ENCODE results near the gene SRRM3. TPM values are rescaled to one million over a fixed set of nuclear protein-coding genes. Genes with fewer than 3 reads are reported as not detected.

Gene SRRM3
- total RNA-seq, 1 experiment from 2014 or later = 12.7 TPM

DNA sequence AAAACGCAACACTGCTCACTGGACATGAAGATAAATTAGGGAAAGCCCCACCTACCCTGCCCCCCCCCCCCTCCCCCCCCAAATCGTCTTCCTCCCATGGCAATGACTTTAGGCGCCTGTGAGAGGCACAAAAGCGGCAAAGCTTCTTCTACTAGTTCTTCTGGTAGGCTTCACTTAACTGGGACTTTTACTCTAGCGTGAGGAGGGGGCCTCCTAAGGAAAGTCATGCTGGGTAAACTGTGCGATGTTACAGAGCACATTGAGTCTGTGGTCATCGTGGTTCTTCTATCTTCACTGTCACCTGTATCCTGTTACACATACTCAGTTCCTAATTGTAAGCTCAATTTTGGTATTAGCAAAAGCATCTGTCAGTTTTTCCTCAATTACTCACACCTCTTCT, 125.9 kb downstream of the SRRM3 start:
- ChIA-PET RAD21 (ENCODE audit: low non-redundant PET in 1 of 2, low total read pairs in 2 of 2, uncharacterized antibody in 2 of 2, unreplicated experiment in 2 of 2) (no interaction called here), POLR2A (interaction anchor here (1.0 to 1.2 kb wide), 2 partner anchors 10 to 24 kb away, joined by 3 to 4 read pairs; no protein-coding TSS in a partner anchor), CTCF (no interaction called here)
- no peaks in the 10 kb centered on the region for H3K4me1 ChIP-seq (ENCODE audit: control insufficient read depth in 1 of 2, insufficient read depth in 2 of 2, low read length in 2 of 2)
- H2AFZ ChIP-seq (ENCODE audit: low read depth, low read length, poor library complexity, severe bottlenecking) = no peak overlapping the region
- H3K9ac ChIP-seq (ENCODE audit: low read length) = no peak overlapping the region
- H3K4me3 ChIP-seq (replicated peaks in 1 of 2; ENCODE audit: low read depth in 1 of 2, low read length in 2 of 2) = no peak overlapping the region
- H3K36me3 ChIP-seq (ENCODE audit: control insufficient read depth in 1 of 2, insufficient read depth in 2 of 2, low read length in 2 of 2) = peaks cover 31 to 47% of the 10 kb centered on the region in 2 experiments
- H3K9me2 ChIP-seq (ENCODE audit: insufficient read depth) = no peaks in the 10 kb centered on the region
- ATAC-seq = no peak
- no peaks in the 10 kb centered on the region for H3K27me3 ChIP-seq (ENCODE audit: insufficient read depth, low read length)
- intact Hi-C loops (cut with micrococcal nuclease) = no loop called here
- H3K9me3 ChIP-seq (ENCODE audit: control insufficient read depth in 1 of 2, insufficient read depth in 1 of 2, low read depth in 1 of 2, low read length in 2 of 2) = no peaks in the 10 kb centered on the region
- no peak for DNase-seq (ENCODE audit: low read depth, low spot score)
- no peak overlapping the region for H3K27ac ChIP-seq (ENCODE audit: low read depth, low read length)
- no peak overlapping the region for H3K4me2 ChIP-seq (ENCODE audit: low read length)
- peaks cover 29% of the 10 kb centered on the region; the same call in 1 of the 2 replicates for H4K20me1 ChIP-seq (ENCODE audit: insufficient read depth)
- TF ChIP-seq ZNF274 (IDR thresholded peaks at IDR 0.05; ENCODE audit: low read depth, low read length) = no peak
- TF ChIP-seq, protein P1, sequence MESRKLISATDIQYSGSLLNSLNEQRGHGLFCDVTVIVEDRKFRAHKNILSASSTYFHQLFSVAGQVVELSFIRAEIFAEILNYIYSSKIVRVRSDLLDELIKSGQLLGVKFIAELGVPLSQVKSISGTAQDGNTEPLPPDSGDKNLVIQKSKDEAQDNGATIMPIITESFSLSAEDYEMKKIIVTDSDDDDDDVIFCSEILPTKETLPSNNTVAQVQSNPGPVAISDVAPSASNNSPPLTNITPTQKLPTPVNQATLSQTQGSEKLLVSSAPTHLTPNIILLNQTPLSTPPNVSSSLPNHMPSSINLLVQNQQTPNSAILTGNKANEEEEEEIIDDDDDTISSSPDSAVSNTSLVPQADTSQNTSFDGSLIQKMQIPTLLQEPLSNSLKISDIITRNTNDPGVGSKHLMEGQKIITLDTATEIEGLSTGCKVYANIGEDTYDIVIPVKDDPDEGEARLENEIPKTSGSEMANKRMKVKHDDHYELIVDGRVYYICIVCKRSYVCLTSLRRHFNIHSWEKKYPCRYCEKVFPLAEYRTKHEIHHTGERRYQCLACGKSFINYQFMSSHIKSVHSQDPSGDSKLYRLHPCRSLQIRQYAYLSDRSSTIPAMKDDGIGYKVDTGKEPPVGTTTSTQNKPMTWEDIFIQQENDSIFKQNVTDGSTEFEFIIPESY (IDR thresholded peaks at IDR 0.05; ENCODE audit: extremely low read depth, insufficient replicate concordance, low read length) = no peak
- TF ChIP-seq CBX3 (IDR thresholded peaks at IDR 0.05; ENCODE audit: low read depth) = no peak
- TF ChIP-seq SP1 (IDR thresholded peaks at IDR 0.05; ENCODE audit: low read depth) = no peak
- TF ChIP-seq EGR1 (IDR thresholded peaks at IDR 0.05; ENCODE audit: low read depth) = no peak
- TF ChIP-seq YY1 (IDR thresholded peaks at IDR 0.05; ENCODE audit: extremely low read depth, insufficient replicate concordance, low read depth, low read length) = no peak
- TF ChIP-seq RAD21 (IDR thresholded peaks at IDR 0.05; ENCODE audit: low read depth) = no peak
- TF ChIP-seq EZH2 (IDR thresholded peaks at IDR 0.05) = no peak
- TF ChIP-seq EZH2phosphoT487 (IDR thresholded peaks at IDR 0.05; ENCODE audit: borderline replicate concordance) = no peak
- TF ChIP-seq SRF (IDR thresholded peaks at IDR 0.05; ENCODE audit: low read depth) = no peak
- TF ChIP-seq, protein P2, sequence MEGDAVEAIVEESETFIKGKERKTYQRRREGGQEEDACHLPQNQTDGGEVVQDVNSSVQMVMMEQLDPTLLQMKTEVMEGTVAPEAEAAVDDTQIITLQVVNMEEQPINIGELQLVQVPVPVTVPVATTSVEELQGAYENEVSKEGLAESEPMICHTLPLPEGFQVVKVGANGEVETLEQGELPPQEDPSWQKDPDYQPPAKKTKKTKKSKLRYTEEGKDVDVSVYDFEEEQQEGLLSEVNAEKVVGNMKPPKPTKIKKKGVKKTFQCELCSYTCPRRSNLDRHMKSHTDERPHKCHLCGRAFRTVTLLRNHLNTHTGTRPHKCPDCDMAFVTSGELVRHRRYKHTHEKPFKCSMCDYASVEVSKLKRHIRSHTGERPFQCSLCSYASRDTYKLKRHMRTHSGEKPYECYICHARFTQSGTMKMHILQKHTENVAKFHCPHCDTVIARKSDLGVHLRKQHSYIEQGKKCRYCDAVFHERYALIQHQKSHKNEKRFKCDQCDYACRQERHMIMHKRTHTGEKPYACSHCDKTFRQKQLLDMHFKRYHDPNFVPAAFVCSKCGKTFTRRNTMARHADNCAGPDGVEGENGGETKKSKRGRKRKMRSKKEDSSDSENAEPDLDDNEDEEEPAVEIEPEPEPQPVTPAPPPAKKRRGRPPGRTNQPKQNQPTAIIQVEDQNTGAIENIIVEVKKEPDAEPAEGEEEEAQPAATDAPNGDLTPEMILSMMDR (IDR thresholded peaks at IDR 0.05 in 2 of 3, conservative IDR thresholded peaks at IDR 0.05 in 1 of 3; ENCODE audit: borderline replicate concordance in 1 of 3, insufficient read depth in 1 of 3, low read depth in 2 of 3, low read length in 2 of 3) = no peak
- no peak for TF ChIP-seq ELF1 (IDR thresholded peaks at IDR 0.05; ENCODE audit: borderline replicate concordance, low read depth)
- TF ChIP-seq, protein P3, sequence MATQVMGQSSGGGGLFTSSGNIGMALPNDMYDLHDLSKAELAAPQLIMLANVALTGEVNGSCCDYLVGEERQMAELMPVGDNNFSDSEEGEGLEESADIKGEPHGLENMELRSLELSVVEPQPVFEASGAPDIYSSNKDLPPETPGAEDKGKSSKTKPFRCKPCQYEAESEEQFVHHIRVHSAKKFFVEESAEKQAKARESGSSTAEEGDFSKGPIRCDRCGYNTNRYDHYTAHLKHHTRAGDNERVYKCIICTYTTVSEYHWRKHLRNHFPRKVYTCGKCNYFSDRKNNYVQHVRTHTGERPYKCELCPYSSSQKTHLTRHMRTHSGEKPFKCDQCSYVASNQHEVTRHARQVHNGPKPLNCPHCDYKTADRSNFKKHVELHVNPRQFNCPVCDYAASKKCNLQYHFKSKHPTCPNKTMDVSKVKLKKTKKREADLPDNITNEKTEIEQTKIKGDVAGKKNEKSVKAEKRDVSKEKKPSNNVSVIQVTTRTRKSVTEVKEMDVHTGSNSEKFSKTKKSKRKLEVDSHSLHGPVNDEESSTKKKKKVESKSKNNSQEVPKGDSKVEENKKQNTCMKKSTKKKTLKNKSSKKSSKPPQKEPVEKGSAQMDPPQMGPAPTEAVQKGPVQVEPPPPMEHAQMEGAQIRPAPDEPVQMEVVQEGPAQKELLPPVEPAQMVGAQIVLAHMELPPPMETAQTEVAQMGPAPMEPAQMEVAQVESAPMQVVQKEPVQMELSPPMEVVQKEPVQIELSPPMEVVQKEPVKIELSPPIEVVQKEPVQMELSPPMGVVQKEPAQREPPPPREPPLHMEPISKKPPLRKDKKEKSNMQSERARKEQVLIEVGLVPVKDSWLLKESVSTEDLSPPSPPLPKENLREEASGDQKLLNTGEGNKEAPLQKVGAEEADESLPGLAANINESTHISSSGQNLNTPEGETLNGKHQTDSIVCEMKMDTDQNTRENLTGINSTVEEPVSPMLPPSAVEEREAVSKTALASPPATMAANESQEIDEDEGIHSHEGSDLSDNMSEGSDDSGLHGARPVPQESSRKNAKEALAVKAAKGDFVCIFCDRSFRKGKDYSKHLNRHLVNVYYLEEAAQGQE (IDR thresholded peaks at IDR 0.05; ENCODE audit: low read depth) = no peak
- TF ChIP-seq, protein P4, sequence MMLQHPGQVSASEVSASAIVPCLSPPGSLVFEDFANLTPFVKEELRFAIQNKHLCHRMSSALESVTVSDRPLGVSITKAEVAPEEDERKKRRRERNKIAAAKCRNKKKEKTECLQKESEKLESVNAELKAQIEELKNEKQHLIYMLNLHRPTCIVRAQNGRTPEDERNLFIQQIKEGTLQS (IDR thresholded peaks at IDR 0.05) = no peak
- TF ChIP-seq SIN3A (IDR thresholded peaks at IDR 0.05; ENCODE audit: low read depth) = no peak
- TF ChIP-seq, protein P5, sequence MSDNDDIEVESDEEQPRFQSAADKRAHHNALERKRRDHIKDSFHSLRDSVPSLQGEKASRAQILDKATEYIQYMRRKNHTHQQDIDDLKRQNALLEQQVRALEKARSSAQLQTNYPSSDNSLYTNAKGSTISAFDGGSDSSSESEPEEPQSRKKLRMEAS (IDR thresholded peaks at IDR 0.05) = no peak
- no peak for TF ChIP-seq TCF7L2 (IDR thresholded peaks at IDR 0.05; ENCODE audit: borderline replicate concordance, extremely low read depth, insufficient read depth, insufficient read length)
- no TSS peak for BruUV-seq (replicated peaks)
- H3K79me2 ChIP-seq (ENCODE audit: insufficient read depth, low read length) = peaks cover 98% of the 10 kb centered on the region

Measured in HCT116 (cell line).